Activated CD8-positive, alpha-beta memory T cell treated with anti-CD3 and anti-CD28 coated beads, Interleukin-2, amount 50 U/mL, for 4 hours (primary cell): ENCODE results near the gene MMP11.
A peak's percentile ranks its signal among the peaks of the same experiment; 100 is the strongest.

ENCODE experiments used
- DNase-seq: peaks from one replicate; pipeline ENCODE4 v3.0.0-alpha.2; 2020

The MMP11 gene

GRCh38 chr22:23762842-23763578, 9.6 kb upstream of the MMP11 start, which contains the start of gene C22orf15:
Gene C22orf15, plus strand, starts transcription at chr22:23762990. Its CDS starts 317 bp downstream, at chr22:23763307.
- DNase-seq: no peak

- DNase-seq: peak; percentile 63
Observed at GRCh38 chr22:23763579-23763945, 9.1 kb upstream of the MMP11 start.

DNA sequence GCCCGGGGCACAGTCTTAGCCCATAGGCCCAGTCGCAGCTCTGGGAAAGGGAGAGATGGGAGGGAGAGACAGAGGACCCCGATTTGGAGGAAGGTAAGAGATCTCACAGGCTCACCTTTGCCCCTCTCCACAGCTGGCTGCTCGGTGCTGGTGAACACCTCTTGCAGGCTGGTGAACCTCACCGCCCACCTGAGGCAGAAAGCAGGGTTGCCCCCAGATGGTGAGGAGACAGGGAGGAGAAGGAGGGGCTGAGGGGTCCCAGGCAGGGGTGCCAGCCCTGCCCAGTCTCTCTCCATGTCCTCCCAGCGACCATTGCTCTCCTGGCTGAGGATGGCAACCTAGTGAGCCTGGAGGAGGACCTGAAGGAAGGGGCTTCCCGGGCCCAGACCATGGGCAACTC, 8.7 kb upstream of the MMP11 start:
- DNase-seq: no peak

- DNase-seq: no peak
Observed at GRCh38 chr22:23764899-23765881, 7.5 kb upstream of the MMP11 start.

DNA sequence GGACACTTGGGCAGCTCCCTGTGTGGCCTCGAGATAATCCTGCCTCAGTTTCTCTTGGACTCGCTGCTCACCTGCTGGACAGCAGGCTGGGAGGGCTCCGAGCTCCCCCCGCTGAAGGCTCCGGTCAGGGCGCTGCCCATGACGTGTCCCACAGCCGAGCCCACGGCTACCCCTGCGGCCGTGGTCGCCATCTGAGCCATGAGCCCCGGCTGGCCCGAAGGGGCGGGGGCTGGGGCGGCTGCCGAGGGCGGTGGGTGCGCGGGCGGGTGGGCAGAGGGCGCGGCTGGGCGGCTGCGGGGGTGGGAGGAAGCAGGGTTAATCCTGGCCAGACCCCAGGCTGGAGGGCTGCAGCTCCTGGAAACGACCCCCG, 5.4 kb upstream of the MMP11 start:
- DNase-seq: no peak

GRCh38 chr22:23767673-23768548, 4.7 kb upstream of the MMP11 start, which contains the start of gene CHCHD10:
Gene CHCHD10, minus strand, starts transcription at chr22:23767972. Its CDS starts 98 bp downstream, at chr22:23767874.
- peak; percentile 77 for DNase-seq

DNA sequence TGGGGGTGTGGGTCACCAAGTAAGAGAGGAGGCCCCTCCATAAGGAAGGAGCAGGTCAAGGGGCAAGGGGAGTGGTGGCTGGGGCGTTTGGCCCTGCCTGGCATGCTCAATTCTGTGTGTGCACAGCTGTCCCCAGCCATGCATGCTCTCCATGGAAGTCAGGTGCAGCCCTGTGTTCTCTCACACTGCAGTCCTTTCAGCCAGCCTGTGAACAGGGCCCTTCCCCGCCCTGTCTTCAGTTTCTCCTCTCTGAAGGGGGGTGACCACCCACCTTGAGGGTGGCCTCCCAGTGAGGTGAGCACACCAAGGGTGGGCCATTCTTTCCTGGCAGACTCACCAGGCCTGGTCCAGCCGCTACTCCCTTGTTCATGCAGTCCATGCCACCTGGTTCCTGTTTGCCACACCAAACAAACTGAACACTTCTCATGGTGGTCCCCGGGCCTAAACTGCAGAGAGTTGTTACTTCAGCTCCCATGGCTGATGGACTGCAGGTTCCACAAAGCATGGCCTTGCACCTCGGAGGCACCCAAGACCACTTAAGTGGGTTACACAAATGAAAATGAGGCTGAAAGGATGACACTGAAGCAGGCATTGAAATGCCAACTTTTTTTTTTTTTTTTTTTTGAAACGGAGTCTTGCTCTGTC, 3.2 kb upstream of the MMP11 start:
- no peak for DNase-seq

DNA sequence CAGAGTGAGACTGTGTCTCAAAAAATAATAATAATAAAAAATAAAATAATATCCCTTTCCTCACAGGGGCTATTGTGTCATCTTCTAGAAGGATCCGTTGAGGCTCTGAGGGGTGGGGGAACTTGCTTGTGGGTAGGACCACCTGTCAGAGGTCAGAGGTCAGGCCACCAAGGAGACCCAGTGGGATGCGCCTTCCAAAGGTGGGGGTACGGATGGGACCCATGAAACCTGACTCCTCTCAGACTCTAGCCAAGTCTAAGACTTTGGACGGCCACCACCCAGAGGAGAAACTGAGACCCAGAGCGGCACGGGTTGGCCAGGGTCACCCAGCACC, 367 bp upstream of the MMP11 start:
- DNase-seq: no peak

GRCh38 chr22:23773483-23774113, 949 bp downstream of the MMP11 start:
- DNase-seq: no peak

DNA sequence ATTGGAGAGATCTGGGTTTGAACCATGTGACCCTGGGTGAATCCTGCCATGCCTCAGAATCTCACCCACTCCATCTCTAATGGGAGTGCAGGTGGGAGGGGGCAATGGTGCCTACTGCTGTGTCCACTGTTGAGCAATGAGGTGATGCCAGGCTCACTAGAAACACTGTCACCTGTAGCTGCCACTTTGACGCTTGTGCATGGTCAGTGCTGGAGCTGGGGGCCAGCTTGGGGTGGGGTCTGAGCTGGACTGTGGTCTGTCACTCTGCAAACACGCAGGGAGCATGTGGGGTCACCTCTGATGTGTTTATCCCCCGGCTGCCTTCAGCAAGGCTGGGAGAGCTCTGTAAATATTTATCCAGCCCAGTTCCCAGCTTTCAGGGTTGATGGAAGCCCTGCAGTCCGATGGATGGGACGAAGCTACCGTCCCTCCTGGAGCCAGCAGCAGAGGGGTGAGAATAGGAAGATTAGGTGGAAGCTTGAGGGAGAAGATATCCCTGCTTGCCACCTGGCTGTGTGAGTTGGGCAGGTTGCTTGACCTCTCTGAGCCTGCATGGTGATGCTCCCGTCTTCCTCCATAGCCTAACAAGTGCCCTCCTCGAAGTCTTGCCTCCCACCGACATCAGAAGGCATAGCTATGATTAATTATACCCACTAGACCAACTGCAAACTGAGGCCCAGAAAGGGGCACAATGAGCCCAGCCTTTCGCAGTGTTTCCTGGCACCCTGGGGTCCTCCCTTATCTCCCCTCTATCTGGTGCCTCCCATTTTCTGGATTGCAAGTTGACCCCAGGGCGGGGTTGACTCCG, 1.7 kb downstream of the MMP11 start:
- DNase-seq: no peak

DNA sequence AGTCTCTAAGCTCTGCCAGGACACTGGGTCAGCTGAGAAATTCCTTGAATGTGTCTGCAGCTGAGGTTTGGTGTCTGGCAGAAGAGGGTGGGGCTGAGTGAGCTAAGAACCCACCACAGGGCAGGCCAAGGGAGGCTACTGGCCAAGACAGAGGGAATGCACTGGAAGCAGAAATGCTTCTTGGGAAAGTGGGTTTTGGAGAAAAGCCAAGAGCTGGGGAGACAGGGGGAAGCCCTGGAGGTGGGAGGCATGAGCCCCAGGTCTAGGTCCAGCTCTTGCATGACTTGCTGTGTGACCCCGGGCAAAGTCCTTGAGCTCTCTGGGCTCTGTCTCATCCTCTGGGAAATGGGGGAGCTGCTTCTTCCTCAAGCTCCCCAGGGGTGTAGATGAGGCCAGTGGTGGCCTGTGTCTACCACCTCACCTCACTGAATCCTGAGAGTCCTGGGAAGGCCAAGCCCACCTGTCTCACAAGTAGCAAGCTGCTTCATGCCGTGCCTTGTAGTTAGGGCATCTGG, 2.3 kb downstream of the MMP11 start:
- no peak for DNase-seq

DNA sequence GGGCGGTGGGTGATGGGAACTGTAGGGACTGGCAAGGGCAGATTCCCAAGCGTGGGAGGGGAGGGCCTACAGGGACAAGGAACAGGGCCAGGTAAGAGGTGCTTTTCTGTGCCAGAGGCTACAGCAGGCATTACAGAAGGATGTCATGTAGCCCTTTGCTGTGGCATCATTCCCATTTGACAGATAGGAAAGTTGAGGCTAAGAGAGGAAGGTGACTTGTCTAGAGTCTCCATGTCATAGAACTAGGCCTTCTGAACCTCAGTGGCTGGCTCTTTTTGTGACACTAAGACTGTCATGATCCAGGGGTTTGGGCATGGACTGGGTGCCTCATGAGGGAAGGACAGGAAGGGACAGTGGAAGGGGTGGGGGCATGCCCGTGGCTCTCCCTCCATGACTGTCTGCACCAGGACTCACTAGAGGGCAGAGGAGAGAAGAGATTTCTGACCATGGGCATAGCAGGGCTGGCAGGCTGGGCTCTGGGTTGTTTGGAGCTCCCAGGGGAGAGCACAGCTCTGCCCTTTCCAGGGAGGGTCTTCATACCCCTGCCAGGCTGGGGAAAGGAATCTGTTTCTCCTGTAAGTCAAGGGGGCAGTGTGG, 3.2 kb downstream of the MMP11 start:
- DNase-seq: no peak

DNA sequence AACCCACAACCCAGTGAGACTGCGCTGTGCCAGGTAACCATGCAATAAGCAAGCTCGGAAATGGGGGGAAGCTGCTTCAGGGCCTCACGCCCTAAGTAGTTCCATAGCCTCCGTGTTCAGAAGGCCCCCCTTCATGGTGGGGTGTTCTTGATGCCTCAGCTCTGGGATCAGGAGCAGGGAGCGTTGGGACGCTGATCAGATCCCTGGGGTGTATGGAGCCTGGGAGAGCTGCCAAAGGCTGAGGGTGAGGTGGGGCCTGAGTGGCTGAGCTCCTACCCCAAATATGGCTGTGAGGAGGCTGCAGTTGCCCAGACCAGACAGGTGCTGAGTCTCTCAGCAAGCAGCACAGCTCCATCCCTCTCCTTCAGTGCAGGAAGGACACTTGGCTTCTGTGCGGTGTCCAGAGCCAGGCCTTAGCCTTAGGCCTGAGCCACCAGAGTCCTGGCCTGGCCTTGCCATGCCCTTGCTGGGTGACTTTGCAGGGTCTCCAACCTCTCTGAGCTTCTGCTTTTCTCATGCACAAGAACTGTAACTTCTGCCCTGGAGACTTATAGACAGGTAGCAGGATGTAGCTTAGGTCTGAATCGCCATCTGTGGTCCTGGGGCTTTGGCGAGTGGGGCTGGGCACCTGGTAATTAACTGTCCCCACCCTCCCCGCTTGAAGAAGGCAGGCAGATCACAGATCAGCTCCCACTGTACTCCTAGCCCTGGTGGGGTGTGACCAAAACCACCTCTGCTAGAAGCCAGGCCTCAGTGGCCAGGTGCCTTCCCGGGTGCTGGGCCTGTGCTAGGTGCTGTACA, 5.3 kb downstream of the MMP11 start:
- DNase-seq: no peak

- no peak for DNase-seq
Observed at GRCh38 chr22:23778577-23778900, 5.9 kb downstream of the MMP11 start.

- DNase-seq: no peak
Observed at GRCh38 chr22:23779083-23779482, 6.4 kb downstream of the MMP11 start.

DNA sequence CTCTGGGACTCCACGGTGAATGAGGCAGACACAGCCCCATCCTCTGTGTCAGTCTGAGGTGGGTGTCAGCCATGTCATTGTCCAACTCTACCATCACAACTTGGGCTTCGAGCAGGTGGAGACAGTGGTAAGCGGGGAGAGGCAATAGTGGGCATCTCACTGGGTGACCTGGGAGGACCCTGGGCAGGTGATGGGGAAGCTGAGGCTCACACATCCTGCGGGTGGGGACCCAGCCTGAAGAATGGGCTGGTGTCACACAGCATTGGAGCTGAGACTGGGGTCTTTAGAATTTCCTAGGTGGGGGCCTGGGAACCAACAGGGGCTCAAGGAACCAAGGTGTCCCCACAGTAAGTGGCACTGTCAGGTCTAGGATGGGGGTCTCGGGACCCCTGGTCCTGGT, 7.1 kb downstream of the MMP11 start:
- no peak for DNase-seq

- DNase-seq: no peak
Observed at GRCh38 chr22:23780146-23780748, 7.6 kb downstream of the MMP11 start.

- no peak for DNase-seq
Observed at GRCh38 chr22:23781065-23781464, 8.4 kb downstream of the MMP11 start.

- DNase-seq: no peak
Observed at GRCh38 chr22:23781511-23782183, 9.0 kb downstream of the MMP11 start.
